Stimulated activated CD4-positive, alpha-beta T cell treated with anti-CD3 and anti-CD28 coated beads, Interleukin-15, amount 100 ng/mL, for 24 hours (primary cell): ENCODE data around the gene DUSP2.

Source experiments
- DNase-seq: peaks from one replicate; pipeline ENCODE4 v3.0.0-alpha.2; 2020

Gene DUSP2, protein sequence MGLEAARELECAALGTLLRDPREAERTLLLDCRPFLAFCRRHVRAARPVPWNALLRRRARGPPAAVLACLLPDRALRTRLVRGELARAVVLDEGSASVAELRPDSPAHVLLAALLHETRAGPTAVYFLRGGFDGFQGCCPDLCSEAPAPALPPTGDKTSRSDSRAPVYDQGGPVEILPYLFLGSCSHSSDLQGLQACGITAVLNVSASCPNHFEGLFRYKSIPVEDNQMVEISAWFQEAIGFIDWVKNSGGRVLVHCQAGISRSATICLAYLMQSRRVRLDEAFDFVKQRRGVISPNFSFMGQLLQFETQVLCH

DNA sequence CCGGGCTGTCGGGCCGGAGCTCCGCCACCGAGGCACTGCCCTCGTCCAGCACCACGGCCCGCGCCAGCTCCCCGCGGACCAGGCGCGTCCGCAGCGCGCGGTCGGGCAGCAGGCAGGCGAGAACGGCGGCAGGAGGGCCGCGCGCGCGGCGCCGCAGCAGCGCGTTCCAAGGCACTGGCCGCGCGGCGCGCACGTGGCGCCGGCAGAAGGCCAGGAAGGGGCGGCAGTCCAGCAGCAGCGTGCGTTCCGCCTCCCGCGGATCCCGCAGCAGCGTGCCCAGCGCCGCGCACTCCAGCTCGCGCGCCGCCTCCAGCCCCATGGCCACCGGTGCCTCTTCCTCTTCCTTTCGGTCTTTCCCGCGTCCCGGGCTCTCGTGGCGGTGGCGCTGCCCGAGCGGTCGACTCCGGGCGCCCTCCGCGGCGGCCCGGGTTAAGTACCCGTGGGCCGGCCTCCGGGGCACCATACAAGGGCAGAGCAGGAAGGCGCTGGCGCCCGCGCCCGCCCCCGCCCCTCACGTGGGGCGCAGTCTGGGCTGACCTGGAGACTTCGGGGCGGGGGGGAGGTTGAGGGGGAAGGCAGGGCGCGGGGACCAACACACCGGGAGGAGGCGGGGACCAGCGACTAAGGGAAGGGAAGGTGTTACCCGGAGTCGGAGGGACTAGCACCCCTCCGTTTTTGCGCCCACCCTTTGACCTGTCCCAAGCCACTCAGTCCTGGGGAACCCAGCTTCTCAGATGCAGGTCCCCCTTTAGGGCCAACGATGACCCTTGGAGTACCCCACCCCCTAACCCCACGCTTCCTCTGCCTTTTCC is at the start of gene DUSP2:
DUSP2 (minus strand) TSS at position 405 of the 812 bp plus-strand sequence; CDS start at position 319, 86 bp downstream.
- peak; percentile 96 for DNase-seq

DNA sequence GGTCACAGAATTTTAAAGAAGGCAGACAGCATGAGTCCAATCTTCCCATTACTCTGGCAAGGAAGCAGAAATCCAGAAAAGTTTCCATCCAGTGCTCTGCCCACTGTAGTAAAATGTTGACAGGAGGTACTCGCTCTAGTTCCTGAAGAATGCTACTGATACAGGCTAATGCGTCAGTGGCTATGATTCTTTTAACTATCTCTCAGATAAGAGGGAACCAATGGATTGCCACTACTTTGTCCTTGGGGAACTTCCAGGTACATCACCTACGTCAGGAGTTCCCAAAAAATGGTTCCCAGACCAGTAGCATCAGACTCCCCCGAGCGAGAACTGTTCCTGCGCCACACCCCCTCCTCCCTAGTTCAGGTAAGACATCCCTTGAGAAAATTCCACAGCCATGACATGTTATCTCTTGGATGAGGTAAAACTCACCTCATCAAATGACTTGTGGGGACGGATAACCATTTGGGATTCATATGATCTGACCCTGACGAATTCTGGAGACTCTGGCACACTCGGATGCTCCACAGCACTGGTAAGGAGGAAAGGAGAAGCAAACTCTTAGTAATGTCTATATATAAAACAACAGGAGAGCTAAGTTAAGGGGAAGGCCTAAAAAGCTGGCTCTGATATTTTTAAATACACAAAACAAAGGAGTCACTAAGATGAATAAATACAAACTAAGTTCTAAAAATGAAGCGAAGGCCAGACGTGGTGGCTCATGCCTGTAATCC is 46.9 kb upstream of the DUSP2 start:
- no peak for DNase-seq

DNA sequence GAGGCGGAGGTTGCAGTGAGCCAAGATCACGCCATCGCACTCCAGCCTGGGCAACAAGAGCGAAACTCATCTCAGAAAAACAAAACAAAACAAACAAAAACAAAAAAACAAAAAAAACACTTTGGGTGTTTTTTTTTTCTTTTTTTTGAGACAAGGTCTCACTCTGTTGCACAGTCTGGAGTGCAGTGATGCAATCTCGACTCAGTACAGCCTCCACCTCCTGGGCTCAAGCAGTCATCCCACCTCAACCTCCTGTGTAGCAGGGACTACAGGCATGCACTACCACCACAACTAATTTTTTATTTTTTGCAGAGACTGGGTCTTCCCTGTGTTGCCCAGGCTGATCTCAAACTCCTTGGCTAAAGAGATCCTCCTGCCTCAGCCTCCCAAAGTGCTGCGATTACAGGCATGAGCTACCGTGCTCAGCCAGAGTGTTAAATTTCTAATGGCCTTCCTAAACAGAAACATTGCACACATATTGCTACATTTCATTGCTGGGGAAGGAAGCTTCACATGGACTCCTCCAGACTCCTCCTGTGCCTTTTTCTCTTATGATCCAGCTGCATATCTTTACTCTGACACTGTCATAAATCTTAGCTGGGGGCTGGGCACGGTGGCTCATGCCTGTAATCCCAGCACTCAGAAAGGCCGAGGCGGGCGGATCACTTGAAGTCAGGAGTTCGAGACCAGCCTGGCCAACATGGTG is 43.7 kb upstream of the DUSP2 start:
- DNase-seq: no peak

DNA sequence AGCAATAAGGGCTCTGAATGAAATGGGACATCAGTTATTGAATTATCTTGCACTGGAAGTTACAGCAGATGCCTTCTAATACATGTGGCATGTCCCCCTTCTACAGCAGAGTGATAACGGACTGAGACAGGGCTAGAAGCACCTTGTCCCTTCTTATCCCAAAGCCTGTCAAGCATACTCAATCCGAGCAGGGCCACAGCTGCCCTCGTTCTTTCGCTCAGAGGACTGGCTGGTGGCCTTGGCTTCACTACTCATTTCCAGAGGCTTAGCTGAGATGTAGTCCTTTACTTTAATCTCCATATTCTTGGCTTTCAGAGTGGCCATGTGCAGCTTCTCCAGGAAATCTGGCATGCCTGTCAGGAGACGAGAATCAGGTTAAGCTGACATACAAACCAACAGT is 41.3 kb upstream of the DUSP2 start:
- no peak for DNase-seq

DNA sequence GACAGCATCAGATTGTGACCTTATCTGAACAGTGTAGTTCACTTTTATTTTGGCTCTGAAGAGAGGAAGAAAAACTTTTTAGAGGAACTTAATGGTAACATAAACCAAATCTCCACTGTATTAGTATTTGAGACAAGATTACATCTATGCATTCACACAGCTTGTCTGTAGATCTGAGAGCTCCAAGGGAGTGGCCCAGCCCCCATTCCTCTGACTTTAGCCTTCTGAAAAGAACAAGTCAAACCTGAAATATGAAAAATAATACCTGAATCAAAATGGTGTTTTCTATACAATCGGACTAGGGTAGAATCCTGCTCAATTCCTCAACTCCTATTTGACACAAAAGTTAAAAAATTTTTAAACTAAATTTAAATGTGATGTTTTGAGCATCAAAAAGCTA is 40.3 kb upstream of the DUSP2 start:
- DNase-seq: no peak

DNA sequence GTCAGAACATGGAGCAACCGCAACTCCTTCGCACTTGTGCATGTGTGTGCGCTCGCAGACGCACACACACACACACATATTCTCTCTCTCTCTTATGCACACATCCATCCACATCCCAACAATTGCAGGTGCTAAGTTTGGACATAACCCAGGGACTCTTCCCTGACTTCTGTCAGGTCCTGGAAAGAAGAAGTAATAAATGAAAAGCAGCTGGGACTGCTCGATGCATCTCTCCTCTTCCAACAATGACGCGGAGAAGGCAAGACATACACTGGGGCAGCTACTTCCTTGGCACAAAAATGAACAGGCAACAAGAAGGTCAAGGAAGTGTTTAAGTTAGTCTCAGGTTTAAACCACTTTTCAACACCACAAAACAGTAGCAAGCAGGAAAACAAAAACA is 39.7 kb upstream of the DUSP2 start:
- DNase-seq: no peak

DNA sequence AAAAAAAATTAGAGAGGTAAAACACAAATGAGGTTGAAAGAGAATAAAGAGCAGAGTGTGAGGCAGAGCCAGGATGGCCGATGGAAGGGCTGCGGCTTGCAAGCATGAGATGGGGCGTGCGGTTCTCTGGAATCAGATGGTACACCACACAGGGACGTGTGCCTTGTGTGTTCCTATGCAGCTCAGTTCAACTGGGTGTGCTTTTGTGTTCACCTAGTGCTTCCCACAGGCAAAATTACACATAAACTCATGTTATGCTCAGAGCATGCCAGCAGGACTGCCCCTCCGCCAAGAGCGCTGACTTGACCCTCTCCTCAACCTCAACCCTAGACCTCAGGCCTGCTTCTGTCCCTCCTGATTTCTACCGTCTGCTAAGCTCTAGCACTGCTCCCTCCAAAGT is 38.9 kb upstream of the DUSP2 start:
- no peak for DNase-seq

DNA sequence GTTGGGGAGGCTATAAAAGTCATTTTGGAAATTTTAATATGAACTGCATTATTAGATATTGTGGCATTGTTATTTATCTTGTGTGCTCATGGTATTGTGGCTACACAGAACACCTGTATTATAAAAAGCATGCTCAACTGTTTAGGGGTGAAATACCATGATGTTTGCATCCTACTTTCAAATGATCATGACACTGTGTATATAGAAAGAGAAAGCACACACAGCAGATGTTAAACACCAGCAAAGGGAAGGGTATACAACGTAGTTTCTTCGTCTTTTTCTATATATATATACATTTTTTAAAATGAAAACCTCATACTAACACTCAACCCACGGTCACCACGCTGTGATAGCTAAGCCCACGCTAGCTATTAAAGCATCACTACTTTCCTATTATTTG is 36.3 kb upstream of the DUSP2 start:
- no peak for DNase-seq

DNA sequence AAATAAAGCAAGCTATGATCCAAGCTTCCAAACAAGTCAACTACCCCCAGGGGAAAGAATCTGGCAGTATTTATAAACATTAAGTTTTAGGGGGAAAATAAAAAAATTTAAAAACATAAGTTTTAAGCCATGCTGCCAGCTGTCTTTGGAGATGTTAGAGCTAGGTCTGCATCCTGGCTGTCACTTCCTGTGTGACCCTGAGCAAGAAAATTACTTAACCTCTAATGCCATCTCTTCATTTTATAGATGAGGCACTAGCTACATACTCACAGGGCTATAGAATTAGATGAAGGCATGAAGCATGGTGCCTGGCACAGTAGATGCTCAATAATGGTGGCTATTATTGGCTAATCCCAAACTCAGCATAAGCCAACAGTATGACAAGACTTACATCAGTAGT is 35.3 kb upstream of the DUSP2 start:
- DNase-seq: no peak

DNA sequence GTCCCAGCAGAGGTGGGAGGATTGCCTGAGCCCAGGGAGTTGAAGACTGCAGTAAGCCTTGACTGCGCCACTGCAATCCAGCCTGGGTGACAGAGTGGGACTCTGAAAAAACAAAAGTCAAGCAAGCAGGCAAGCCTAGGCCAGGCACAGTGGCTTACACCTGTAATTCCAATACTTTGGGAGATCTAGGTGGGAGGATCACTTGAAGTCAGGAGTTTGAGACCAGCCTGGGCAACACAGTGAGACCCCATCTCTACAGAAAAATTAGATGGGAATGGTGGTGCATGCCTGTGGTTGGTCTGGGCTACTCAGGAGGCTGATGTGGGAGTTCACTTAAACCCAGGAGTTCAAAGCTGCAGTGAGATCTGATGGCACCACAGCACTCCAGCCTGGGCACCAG is 34.8 kb upstream of the DUSP2 start:
- no peak for DNase-seq

DNA sequence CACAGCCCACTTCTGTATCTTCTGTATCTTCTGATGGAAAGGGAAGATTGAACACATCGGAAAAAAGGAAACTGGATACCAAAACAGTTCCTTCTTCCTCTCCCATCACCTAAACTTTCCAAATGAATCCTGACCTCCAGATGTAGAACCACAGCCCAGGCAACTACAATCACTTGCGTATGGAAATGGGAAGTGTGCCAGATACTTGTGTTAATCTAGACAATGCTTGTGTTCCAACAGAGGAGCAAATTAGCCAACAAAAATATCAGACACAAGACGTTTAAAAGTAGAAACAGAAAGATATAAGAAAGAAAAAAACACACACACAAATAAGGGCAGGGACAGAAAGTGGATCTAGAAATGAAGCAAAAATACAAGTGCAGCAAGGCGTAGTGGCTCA is 31.4 kb upstream of the DUSP2 start:
- no peak for DNase-seq

DNA sequence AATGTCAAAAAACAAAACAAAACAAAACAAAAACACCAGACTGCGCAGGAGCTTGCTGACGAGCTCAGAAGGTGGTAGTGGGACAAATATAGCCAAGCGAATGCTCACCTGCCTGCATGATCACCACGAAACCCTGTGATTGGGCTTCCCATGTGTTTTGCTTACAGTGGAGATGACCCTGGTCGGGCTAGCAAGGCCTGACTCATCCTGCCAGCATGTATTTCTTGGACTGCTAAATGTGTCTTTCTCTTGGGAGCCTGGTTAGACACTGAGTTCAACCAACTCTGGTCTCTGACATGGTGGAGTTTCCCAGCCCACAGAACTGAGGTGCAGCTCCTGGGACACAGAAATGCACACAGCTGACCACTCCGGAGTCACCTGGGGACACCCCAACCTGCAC is 30.7 kb upstream of the DUSP2 start:
- no peak for DNase-seq

DNA sequence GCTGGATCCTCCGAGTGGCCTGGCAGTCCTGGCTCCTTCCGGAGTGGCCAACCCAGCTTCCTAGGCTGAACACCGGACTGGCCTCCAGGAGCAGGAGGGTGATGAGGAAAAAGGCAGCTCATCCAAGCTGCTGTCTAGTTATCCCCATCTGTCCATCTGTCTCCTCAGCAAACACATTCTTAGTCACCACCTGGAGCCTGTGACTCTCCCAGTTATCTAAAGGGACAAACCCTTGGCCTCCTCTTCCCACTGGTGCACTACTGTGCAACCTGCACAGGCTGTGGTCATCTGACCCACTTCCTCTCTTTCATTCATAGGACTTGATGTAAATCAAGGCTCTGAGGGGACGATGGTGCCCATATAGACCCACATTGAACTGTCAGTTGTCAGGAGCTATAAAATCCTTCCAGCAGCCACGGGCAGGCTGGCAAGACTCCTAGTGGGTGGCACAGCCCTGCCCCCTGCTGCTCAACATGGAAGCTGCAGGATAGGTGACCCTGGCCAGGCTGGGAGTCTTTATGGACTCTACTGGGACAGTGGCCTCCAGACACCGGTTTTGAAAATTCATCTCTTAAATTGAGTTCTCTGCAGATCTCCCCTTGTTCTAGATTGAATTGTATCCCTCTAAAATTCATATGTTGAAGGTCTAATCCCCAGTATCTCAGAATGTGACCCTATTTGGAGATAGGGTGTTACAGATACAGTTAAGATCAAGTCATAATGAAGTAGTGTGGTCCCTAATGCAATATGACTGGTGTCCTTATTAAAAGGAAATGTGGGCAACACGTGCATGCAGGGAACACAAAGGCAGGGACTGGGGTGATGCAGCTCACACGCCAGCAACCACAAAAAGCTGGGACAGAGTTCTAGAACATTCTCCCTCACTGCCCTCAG is 29.3 kb upstream of the DUSP2 start:
- peak; percentile 90 for DNase-seq

DNA sequence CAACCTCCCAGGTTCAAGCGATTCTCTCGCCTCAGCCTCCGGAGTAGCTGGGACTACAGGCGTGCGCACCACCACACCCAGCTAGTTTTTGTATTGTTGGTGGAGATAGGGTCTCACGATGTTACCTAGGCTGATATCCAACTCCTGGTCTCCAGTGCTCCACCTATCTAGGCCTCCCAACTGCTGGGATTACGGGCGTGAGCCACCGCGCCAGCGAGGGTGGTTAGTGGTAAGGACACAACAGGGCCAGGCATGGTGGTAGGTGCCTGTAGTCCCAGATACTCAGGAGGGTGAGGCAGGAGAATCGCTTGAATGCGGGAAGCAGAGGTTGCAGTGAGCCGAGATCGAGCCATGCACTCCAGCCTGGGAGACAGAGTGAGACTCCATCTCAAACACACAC is 26.6 kb upstream of the DUSP2 start:
- no peak for DNase-seq

DNA sequence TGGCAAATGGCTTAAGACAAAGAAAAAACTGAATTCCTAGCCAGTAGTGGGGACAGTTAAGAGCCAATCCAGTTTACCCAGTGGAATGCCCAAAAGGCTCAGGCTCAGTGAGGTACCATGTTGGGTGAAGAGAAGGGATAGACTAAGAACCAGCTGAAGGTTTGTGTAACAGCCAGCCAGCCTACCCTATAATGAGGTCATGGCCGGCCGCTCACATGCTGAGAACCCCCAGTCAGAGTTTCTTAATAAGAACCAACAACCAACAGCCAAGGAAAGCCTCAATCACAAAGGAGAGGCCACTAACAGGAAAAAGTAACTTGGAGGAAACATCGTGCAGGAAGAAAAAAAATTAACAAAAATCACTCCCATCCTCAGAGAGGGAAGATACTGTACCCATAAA is 25.4 kb upstream of the DUSP2 start:
- DNase-seq: no peak

DNA sequence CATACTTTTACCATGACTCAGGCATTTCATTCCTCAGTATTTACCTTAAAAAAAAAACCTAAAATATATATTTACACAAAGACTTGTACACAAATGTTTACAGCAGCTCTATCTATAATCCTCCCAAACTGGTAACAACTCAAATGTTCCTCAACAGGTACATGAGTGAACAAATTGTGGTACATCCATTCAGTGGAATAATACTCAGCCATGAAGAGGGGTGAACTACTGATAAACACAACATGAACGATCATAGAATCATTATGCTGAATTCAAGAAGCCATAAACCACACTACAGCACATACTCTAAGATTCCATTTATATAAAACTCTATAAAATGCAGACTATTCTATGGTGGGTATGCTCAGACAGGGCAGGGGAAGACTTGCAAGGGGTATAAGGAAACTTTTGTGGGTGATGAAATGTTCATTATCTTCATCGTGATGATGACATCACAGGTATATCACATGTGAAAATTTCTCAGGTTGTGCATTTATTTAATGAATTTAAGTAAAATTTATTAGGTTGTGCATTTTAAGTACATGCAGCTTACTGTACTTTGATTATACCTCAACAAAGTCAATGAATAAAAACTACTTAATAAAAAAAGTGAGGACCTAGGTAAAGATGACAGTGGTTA is 24.7 kb upstream of the DUSP2 start:
- DNase-seq: no peak

DNA sequence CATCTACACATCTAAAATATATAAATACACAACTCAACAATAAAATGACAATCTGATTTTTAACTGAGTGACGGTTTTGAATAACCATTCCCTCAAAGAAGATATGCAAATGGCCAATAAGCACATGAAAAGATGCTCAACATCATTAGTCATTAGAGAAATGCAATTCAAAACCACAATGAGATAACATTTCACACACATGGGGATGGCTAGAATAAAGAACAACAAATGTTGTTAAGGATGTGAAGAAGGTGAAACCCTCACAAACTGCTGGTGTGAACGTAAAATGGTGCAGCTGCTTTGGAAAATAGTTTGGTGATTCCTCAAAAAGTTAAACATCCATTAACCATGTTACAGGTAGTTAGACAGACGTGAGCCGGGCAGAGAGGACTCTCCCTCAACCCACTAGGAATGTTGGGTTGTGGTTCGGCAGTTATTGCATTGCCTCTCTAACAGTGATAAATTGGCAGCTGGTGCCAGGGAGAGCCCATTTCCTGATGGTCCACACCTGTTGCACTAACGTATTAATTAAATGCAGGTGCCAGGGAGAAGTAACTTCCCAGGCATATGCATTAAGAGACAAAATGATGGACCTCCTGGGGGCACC is 22.3 kb upstream of the DUSP2 start:
- no peak for DNase-seq

DNA sequence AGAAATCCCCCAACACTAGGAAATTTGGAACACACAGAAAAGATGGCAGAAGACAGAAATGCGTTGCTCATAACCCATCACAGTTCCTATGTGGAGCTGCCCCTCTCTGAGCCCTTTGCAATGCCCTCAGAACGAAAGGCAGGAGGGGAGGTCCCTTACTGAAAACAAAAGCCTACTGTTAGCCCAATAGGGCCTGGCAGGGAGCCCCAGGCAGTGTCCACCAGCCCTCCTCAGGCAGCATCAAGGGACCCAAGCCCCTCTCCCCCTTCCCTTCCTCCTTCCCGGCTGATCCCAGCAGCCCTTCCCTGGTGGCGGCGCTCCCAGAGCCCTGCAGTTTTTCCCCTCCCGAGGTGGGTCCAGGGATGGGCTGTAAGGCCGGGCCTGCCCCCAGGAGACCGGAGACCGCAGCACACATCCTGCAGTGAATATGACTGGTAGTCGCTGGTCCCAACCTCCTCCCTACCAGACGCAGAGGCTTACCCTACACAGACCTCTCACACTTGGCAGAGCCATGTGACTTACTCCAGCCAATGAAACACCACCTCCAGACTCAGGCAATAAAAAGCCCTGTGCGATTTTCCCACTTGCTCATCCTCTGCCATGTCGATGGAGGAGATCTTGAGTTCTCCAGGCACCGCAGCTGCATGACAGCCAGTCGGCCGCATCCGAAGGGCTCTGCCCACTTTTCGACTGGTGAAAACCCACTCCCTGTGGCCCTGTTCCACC is 19.4 kb upstream of the DUSP2 start:
- DNase-seq: peak; percentile 82

DNA sequence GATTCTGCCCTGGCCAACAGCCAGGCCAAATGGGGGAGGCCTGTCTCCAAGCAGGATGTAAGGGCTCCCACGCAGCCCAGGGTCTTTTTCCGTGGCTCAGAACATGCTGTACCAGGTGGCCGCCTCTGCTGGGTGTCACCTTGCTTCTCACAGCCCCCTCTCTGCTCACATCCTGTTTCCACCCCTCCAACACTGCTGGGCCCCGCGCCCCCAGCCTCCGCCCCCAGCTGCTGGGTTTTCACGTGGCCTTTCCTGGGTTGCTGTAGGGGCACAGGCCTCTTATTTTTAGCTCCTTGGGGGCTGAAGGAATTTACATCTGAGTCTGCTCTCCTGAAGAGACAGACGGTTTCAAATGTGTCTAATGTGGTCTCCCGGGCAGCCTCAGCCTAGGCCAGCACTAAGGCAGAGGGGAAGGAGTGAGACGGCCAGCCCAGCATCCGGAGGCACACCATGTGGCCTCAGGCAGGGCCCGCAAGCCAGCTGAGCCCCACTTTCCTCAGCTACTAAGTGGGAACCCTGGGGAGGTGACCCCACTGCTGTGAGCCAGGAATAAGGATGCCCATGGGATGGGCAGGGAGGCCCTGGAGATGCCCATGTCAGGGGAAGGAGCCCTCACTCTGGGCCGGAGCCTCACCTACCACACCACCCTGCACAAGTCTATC is 18.7 kb upstream of the DUSP2 start:
- DNase-seq: peak; percentile 91

DNA sequence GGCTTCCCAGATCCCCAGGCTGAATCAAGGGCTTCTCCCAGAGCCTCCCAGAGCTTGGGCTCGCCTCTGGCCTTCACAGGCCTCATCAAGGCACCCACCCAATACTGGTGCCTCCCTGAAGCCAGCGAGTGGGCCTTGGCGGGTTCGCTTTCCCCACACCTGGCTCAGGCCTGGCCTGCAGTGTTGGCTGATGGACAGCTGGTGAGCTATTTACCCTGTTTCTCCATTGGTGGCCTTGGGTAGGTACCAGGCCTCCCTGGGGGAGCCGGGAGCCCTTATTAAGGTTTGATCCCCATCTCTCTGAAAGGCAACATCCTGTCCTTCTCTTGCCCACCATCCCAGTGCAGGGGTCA is 18.2 kb upstream of the DUSP2 start:
- no peak for DNase-seq
